Vagina (tissue), 2 donors: Measurements from ENCODE around the gene CNNM1. TPM values are rescaled to one million over a fixed set of nuclear protein-coding genes. Genes with fewer than 3 reads are reported as not detected.

Experiments
- DNase-seq, 2 donors: peaks; one replicate each; pipeline ENCODE4 v3.0.0-alpha.2; 2017; ENCODE audit errors: extremely low spot score in 2 of 2
- H3K27ac ChIP-seq: fragments of 200-600 bp; sonication (generic); one replicate; pipeline ENCODE4 v1.5.1; 2019
- H3K27me3 ChIP-seq: fragments of 200-600 bp; sonication (generic); one replicate; pipeline ENCODE4 v1.5.1; 2019
- H3K36me3 ChIP-seq, 2 donors: fragments of 200-600 bp; sonication (generic); one replicate each; pipeline ENCODE4 v1.5.1; 2017 to 2019
- H3K4me1 ChIP-seq: fragments of 200-600 bp; sonication (generic); one replicate; pipeline ENCODE4 v1.5.1; 2019
- H3K4me3 ChIP-seq, 2 donors: fragments of 200-600 bp; sonication (generic); 1 replicate in 1 of 2; 2 replicates in 1 of 2; pipeline ENCODE4 v1.5.1; 2016 to 2019
- H3K9me3 ChIP-seq: fragments of 200-600 bp; sonication (generic); one replicate; pipeline ENCODE4 v1.5.1; 2019
- CTCF ChIP-seq, 3 experiments: fragments of 450-650 bp in 2 of 3; fragments of 200-600 bp in 1 of 3; sonication (generic) in 1 of 3; IDR thresholded peaks; one replicate each; pipeline ENCODE4 v1.5.1; 2017 to 2019; ENCODE audit warnings: antibody characterized with exemption in 3 of 3, mild to moderate bottlenecking in 2 of 3, moderate library complexity in 2 of 3
- POLR2A ChIP-seq, 2 donors: fragments of 450-650 bp; IDR thresholded peaks; one replicate each; pipeline ENCODE4 v1.6.1; 2017; ENCODE audit warnings: antibody characterized with exemption in 2 of 2, mild to moderate bottlenecking in 2 of 2, moderate library complexity in 2 of 2
- POLR2AphosphoS5 ChIP-seq, 2 donors: sonication (generic); formaldehyde crosslinking; IDR thresholded peaks; one replicate each; pipeline ENCODE4 v1.9.0; 2017; ENCODE audit warnings: antibody characterized with exemption in 2 of 2, mild to moderate bottlenecking in 2 of 2, low read depth in 1 of 2; ENCODE audit not compliant: insufficient read depth in 1 of 2
- intact Hi-C: fragments of 100-400 bp; cut with DNase I; formaldehyde crosslinking; loops from one replicate; pipeline ENCODE4 v1.15.1; 2023
- total RNA-seq: library from RNA; depleted of rRNA; stranded (reverse); fragments of >200 nt; gene quantifications from one replicate; pipeline ENCODE4 v1.2.3, GENCODE V29; 2016

The CNNM1 gene
- total RNA-seq, 1 donor from 2014 or later: 2.5 TPM

- intact Hi-C loops: no loop called here
- Histone ChIP-seq H3K4me1 (no peaks in the 10 kb centered on the region), H3K9me3 (no peaks in the 10 kb centered on the region), H3K4me3 (no peak overlapping the region), H3K27me3 (no peaks in the 10 kb centered on the region), H3K36me3 (no peaks in the 10 kb centered on the region), H3K27ac (peak overlapping the region; percentile 46)
- TF ChIP-seq POLR2A (IDR thresholded peaks at IDR 0.05) (no peak), POLR2AphosphoS5 (IDR thresholded peaks at IDR 0.05; ENCODE audit: insufficient read depth in 1 of 2, low read depth in 1 of 2) (peak; percentile 23 to 32)
- DNase-seq: no peak
These were observed 37.0 kb upstream of the CNNM1 start for GRCh38 chr10:99292159-99292558.

- Histone ChIP-seq H3K4me3 (no peak overlapping the region), H3K9me3 (no peaks in the 10 kb centered on the region), H3K4me1 (no peaks in the 10 kb centered on the region), H3K27ac (no peak overlapping the region), H3K27me3 (no peaks in the 10 kb centered on the region), H3K36me3 (no peaks in the 10 kb centered on the region)
- TF ChIP-seq CTCF (IDR thresholded peaks at IDR 0.05): no peak
- TF ChIP-seq POLR2A (IDR thresholded peaks at IDR 0.05): no peak
- TF ChIP-seq POLR2AphosphoS5 (IDR thresholded peaks at IDR 0.05; ENCODE audit: insufficient read depth in 1 of 2, low read depth in 1 of 2): no peak
- no peak for DNase-seq
- intact Hi-C loops: no loop called here
These were observed 32.6 kb upstream of the CNNM1 start for GRCh38 chr10:99296605-99297004.

- Histone ChIP-seq H3K36me3 (no peaks in the 10 kb centered on the region), H3K27me3 (no peaks in the 10 kb centered on the region), H3K9me3 (no peaks in the 10 kb centered on the region), H3K27ac (no peak overlapping the region), H3K4me1 (no peaks in the 10 kb centered on the region), H3K4me3 (no peak overlapping the region)
- TF ChIP-seq POLR2A (IDR thresholded peaks at IDR 0.05): no peak
- TF ChIP-seq POLR2AphosphoS5 (IDR thresholded peaks at IDR 0.05; ENCODE audit: insufficient read depth in 1 of 2, low read depth in 1 of 2): no peak
- TF ChIP-seq CTCF (IDR thresholded peaks at IDR 0.05): no peak
- DNase-seq: no peak
- intact Hi-C loops: no loop called here
These were observed 32.1 kb upstream of the CNNM1 start for GRCh38 chr10:99297033-99297432.

GRCh38 chr10:99303899-99304861 is 25.0 kb upstream of the CNNM1 start:
- Histone ChIP-seq H3K4me1 (no peaks in the 10 kb centered on the region), H3K9me3 (no peaks in the 10 kb centered on the region), H3K27ac (no peak overlapping the region), H3K36me3 (no peaks in the 10 kb centered on the region), H3K4me3 (no peak overlapping the region), H3K27me3 (no peaks in the 10 kb centered on the region)
- DNase-seq: no peak
- TF ChIP-seq CTCF (IDR thresholded peaks at IDR 0.05) (no peak), POLR2A (IDR thresholded peaks at IDR 0.05) (no peak), POLR2AphosphoS5 (IDR thresholded peaks at IDR 0.05; ENCODE audit: insufficient read depth in 1 of 2, low read depth in 1 of 2) (no peak)
- intact Hi-C loops: no loop called here

- no peak overlapping the region for H3K27ac ChIP-seq
- H3K4me3 ChIP-seq: no peak overlapping the region
- no peaks in the 10 kb centered on the region for H3K9me3 ChIP-seq
- intact Hi-C loops: no loop called here
- DNase-seq: no peak
- TF ChIP-seq POLR2AphosphoS5 (IDR thresholded peaks at IDR 0.05; ENCODE audit: insufficient read depth in 1 of 2, low read depth in 1 of 2) (no peak), CTCF (IDR thresholded peaks at IDR 0.05) (no peak), POLR2A (IDR thresholded peaks at IDR 0.05) (no peak)
- H3K27me3 ChIP-seq: no peaks in the 10 kb centered on the region
- H3K4me1 ChIP-seq: no peaks in the 10 kb centered on the region
- no peaks in the 10 kb centered on the region for H3K36me3 ChIP-seq
These were observed 24.3 kb upstream of the CNNM1 start for GRCh38 chr10:99304862-99305229.
